Mesothelial cell of epicardium (in vitro differentiated cells): ENCODE measurements around the gene RBM15. TPM values are rescaled to one million over a fixed set of nuclear protein-coding genes. Genes with fewer than 3 reads are reported as not detected.
A peak's percentile ranks its signal among the peaks of the same experiment; 100 is the strongest.

Source experiments
- DNase-seq, 2 experiments: peaks; one replicate each; pipeline ENCODE4 v3.0.0; 2021; ENCODE audit warnings: low spot score in 2 of 2; ENCODE audit not compliant: unreplicated experiment in 2 of 2
- H3K27ac Mint-ChIP-seq: 2 replicates; pipeline ENCODE4 v1.8.0; 2021; ENCODE audit warnings: mixed read lengths
- H3K27me3 Mint-ChIP-seq: 2 replicates; pipeline ENCODE4 v1.8.0; 2021; ENCODE audit warnings: low read depth, mixed read lengths
- H3K36me3 Mint-ChIP-seq: 2 replicates; pipeline ENCODE4 v1.8.0; 2021; ENCODE audit warnings: mixed read lengths
- H3K4me1 Mint-ChIP-seq: 2 replicates; pipeline ENCODE4 v1.8.0; 2021; ENCODE audit warnings: mixed read lengths
- H3K4me3 Mint-ChIP-seq: 2 replicates; pipeline ENCODE4 v1.8.0; 2021; ENCODE audit warnings: mild to moderate bottlenecking, moderate library complexity, mixed read lengths
- H3K9me3 Mint-ChIP-seq: 2 replicates; pipeline ENCODE4 v1.8.0; 2021; ENCODE audit warnings: mixed read lengths
- CTCF ChIP-seq: fragments of 200-600 bp; sonication (generic); IDR thresholded peaks from one replicate; pipeline ENCODE4 v1.5.0; 2021; ENCODE audit warnings: antibody characterized with exemption; ENCODE audit not compliant: unreplicated experiment
- total RNA-seq: library from RNA; stranded (reverse); gene quantifications from 3 replicates; pipeline ENCODE4 v1.2.1, GENCODE V29; 2021

RBM15 gene
- total RNA-seq, 1 donor from 2014 or later, result 41.0 TPM

GRCh38 chr1:110393691-110394492 is 54.7 kb downstream of the RBM15 start:
- H3K36me3 Mint-ChIP-seq, result peaks cover 14% of the 10 kb centered on the region
- no peaks in the 10 kb centered on the region for H3K9me3 Mint-ChIP-seq
- TF ChIP-seq CTCF, result no peak
- no peaks in the 10 kb centered on the region for H3K27me3 Mint-ChIP-seq
- peak overlapping the region; percentile 47 for H3K27ac Mint-ChIP-seq
- peaks cover 35% of the 10 kb centered on the region for H3K4me1 Mint-ChIP-seq
- no peak for DNase-seq
- H3K4me3 Mint-ChIP-seq, result no peak overlapping the region

- no peak for DNase-seq
- H3K27ac Mint-ChIP-seq, result no peak overlapping the region
- H3K27me3 Mint-ChIP-seq, result no peaks in the 10 kb centered on the region
- peaks cover 34% of the 10 kb centered on the region for H3K4me1 Mint-ChIP-seq
- peaks cover 17% of the 10 kb centered on the region for H3K36me3 Mint-ChIP-seq
- no peak for TF ChIP-seq CTCF
- H3K9me3 Mint-ChIP-seq, result no peaks in the 10 kb centered on the region
- no peak overlapping the region for H3K4me3 Mint-ChIP-seq
Measured at GRCh38 chr1:110394493-110394820, 55.3 kb downstream of the RBM15 start.

Other genes starting within 250 kb of the RBM15 start
- 10.2 to 11.7 TPM (median 10.7 TPM) in 3 replicates for gene UBL4B, start 226.9 kb upstream of the RBM15 start, total RNA-seq
- 1.4 to 1.6 TPM (median 1.6 TPM) in 3 replicates for gene SLC6A17, start 188.9 kb upstream of the RBM15 start, total RNA-seq
- 4.5 to 5.4 TPM (median 5.1 TPM) in 3 replicates for gene KCNC4, start 129.1 kb upstream of the RBM15 start, total RNA-seq
- 13.7 to 14.4 TPM (median 13.7 TPM) in 3 replicates for gene SLC16A4, start 51.6 kb downstream of the RBM15 start, total RNA-seq
- gene LAMTOR5, start 68.3 kb downstream of the RBM15 start, total RNA-seq, result 96.5 to 106 TPM (median 97.8 TPM) in 3 replicates
- gene PROK1, start 111.8 kb downstream of the RBM15 start, total RNA-seq, result 0.69 to 1.3 TPM (median 0.95 TPM) in 3 replicates
- gene KCNA10, start 179.8 kb downstream of the RBM15 start, total RNA-seq, result not detected in 3 replicates